Measurements from ENCODE around the gene NUMBL.

DNA sequence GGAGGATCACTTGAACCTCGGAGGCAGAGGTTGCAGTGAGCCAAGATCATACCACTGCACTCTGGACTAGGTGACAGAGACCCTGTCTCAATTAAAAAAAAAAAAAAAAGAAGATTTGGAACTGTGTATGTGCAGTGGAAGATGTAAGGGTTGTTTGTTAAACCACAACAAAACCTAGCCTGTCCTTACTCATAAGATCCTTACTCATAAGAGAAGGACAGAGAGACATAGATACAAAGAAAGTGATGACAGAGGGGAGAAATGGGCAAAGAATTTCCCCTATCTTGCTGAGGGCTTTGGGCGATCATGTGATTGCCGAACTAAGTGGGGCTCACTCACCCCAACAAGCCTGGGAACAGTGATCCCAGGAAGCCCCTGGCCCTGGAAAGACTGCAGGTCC, 34.4 kb upstream of the NUMBL start:
- no peak for TF ChIP-seq SIN3A (IDR thresholded peaks at IDR 0.05; ENCODE audit: low read depth)
- no peak for TF ChIP-seq YY1 (IDR thresholded peaks at IDR 0.05; ENCODE audit: extremely low read depth, insufficient replicate concordance, low read depth, low read length)
- TF ChIP-seq, protein P1, sequence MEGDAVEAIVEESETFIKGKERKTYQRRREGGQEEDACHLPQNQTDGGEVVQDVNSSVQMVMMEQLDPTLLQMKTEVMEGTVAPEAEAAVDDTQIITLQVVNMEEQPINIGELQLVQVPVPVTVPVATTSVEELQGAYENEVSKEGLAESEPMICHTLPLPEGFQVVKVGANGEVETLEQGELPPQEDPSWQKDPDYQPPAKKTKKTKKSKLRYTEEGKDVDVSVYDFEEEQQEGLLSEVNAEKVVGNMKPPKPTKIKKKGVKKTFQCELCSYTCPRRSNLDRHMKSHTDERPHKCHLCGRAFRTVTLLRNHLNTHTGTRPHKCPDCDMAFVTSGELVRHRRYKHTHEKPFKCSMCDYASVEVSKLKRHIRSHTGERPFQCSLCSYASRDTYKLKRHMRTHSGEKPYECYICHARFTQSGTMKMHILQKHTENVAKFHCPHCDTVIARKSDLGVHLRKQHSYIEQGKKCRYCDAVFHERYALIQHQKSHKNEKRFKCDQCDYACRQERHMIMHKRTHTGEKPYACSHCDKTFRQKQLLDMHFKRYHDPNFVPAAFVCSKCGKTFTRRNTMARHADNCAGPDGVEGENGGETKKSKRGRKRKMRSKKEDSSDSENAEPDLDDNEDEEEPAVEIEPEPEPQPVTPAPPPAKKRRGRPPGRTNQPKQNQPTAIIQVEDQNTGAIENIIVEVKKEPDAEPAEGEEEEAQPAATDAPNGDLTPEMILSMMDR (IDR thresholded peaks at IDR 0.05 in 2 of 3, conservative IDR thresholded peaks at IDR 0.05 in 1 of 3; ENCODE audit: borderline replicate concordance in 1 of 3, insufficient read depth in 1 of 3, low read depth in 2 of 3, low read length in 2 of 3) = no peak
- TF ChIP-seq JUND (IDR thresholded peaks at IDR 0.05) = no peak
- TF ChIP-seq RAD21 (IDR thresholded peaks at IDR 0.05; ENCODE audit: low read depth) = no peak
- no peak for TF ChIP-seq SP1 (IDR thresholded peaks at IDR 0.05; ENCODE audit: low read depth)

Data from HCT116 (cell line).